Right lobe of liver (tissue), 4 donors: ENCODE data around the gene GRHL3.

ENCODE experiments used
- CTCF ChIP-seq, 4 donors: fragments of 200-600 bp in 3 of 4; fragments of 450-650 bp in 1 of 4; IDR thresholded peaks; one replicate each; pipeline versions ENCODE4 v1.5.1 to v1.8.0; 2016 to 2022; ENCODE audit warnings: antibody characterized with exemption in 4 of 4, mild to moderate bottlenecking in 2 of 4
- POLR2A ChIP-seq: fragments of 450-650 bp; IDR thresholded peaks from one replicate; pipeline ENCODE4 v1.6.1; 2017; ENCODE audit warnings: antibody characterized with exemption, mild to moderate bottlenecking
- donor health status: DM: no; HTN: no; CAD: no.
- donor health status: DM: no; HTN: no; CAD: no.
- donor health status: DM: no; HTN: yes; CAD: no.

GRCh38 chr1:24383381-24383940 is 64.3 kb downstream of the GRHL3 start:
- TF ChIP-seq CTCF (IDR thresholded peaks at IDR 0.05) (no peak), POLR2A (no peak)
